ENCODE data around the gene TMEM120B. TPM values are rescaled to one million over a fixed set of nuclear protein-coding genes. Genes with fewer than 3 reads are reported as not detected.

Gene TMEM120B
- polyA plus RNA-seq, 1 donor from 2014 or later: 9.8 TPM

DNA sequence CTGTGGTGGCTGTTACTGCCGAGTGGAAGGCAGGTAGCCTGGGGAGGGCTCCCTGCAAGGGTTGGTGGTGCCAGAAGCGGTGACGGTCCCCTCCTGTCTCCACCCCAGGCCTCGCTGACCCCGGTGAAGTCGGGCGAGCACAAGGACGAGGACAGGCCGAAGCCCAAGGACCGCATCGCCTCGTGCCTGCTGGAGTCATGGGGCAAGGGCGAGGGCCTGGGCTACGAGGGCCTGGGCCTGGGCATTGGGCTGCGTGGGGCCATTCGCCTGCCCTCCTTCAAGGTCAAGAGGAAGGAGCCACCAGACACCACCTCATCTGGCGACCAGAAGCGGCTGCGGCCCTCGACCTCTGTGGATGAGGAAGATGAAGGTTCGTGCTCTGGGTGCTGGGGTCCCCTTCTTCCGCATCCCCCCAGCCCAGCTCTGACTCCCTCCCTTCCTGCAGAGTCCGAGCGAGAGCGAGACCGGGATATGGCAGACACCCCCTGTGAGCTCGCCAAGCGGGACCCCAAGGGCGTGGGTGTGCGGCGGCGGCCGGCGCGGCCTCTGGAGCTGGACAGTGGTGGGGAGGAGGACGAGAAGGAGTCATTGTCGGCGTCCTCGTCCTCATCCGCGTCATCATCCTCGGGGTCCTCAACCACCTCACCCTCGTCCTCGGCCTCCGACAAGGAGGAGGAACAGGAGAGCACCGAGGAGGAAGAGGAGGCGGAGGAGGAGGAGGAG lies 104.5 kb downstream of the TMEM120B start:
- no peaks in the 10 kb centered on the region for H3K27me3 ChIP-seq (ENCODE audit: insufficient read depth, low read depth, low read length)
- no peak overlapping the region for H3K4me3 ChIP-seq (ENCODE audit: low read length)
- no peak overlapping the region for H3K9ac ChIP-seq (ENCODE audit: low read length)
- no peaks in the 10 kb centered on the region for H3K9me3 ChIP-seq (ENCODE audit: low read length)
- H3K4me2 ChIP-seq (ENCODE audit: low read length): no peak overlapping the region
- no peaks in the 10 kb centered on the region for H3F3A ChIP-seq (ENCODE audit: insufficient read depth, low read length, poor library complexity, severe bottlenecking)
- peaks cover 24% of the 10 kb centered on the region for H3K79me2 ChIP-seq (replicated peaks; ENCODE audit: insufficient read depth, low read length)
- H3K9me2 ChIP-seq (ENCODE audit: insufficient read depth, low read length): no peaks in the 10 kb centered on the region
- no peak overlapping the region for H2AFZ ChIP-seq (ENCODE audit: low read depth, low read length)
- TF ChIP-seq MXI1 (conservative IDR thresholded peaks at IDR 0.05; ENCODE audit: poor library complexity, severe bottlenecking) (no peak), RAD21 (conservative IDR thresholded peaks at IDR 0.05) (no peak)
- H3K36me3 ChIP-seq (ENCODE audit: insufficient read depth, low read length): no peaks in the 10 kb centered on the region
- no peak overlapping the region for H3K27ac ChIP-seq (ENCODE audit: low read length)
- peaks cover 13% of the 10 kb centered on the region for H4K20me1 ChIP-seq (ENCODE audit: insufficient read depth)

DNA sequence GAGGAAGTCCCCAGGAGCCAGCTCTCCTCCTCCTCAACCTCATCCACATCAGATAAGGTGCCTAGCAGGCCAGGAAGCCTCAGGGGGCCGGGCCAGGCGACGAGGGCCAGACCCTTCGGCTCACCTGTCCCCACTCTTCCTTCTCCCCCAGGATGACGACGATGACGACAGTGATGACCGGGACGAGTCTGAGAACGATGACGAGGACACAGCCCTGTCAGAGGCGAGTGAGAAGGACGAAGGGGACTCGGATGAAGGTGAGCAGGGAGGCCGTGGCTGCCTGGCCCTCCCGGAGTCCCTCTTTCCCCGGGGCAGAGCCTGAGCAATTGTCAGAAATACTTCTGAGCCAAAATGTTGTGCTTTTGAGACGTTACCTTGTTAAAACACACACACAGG lies 105.1 kb downstream of the TMEM120B start:
- Histone ChIP-seq H2AFZ (ENCODE audit: low read depth, low read length) (no peak overlapping the region), H3K9ac (ENCODE audit: low read length) (no peak overlapping the region), H3K4me3 (ENCODE audit: low read length) (no peak overlapping the region), H3K9me2 (ENCODE audit: insufficient read depth, low read length) (no peaks in the 10 kb centered on the region), H4K20me1 (ENCODE audit: insufficient read depth) (peaks cover 7% of the 10 kb centered on the region), H3F3A (ENCODE audit: insufficient read depth, low read length, poor library complexity, severe bottlenecking) (no peaks in the 10 kb centered on the region), H3K9me3 (ENCODE audit: low read length) (no peaks in the 10 kb centered on the region), H3K79me2 (replicated peaks; ENCODE audit: insufficient read depth, low read length) (peaks cover 19% of the 10 kb centered on the region), H3K36me3 (ENCODE audit: insufficient read depth, low read length) (no peaks in the 10 kb centered on the region), H3K27me3 (ENCODE audit: insufficient read depth, low read depth, low read length) (no peaks in the 10 kb centered on the region), H3K27ac (ENCODE audit: low read length) (no peak overlapping the region), H3K4me2 (ENCODE audit: low read length) (no peak overlapping the region)
- TF ChIP-seq MXI1 (conservative IDR thresholded peaks at IDR 0.05; ENCODE audit: poor library complexity, severe bottlenecking) (no peak), EP300 (conservative IDR thresholded peaks at IDR 0.05; ENCODE audit: poor library complexity, severe bottlenecking) (no peak), SMC3 (conservative IDR thresholded peaks at IDR 0.05; ENCODE audit: poor library complexity) (no peak), POLR2AphosphoS5 (IDR thresholded peaks at IDR 0.05) (no peak), TAF1 (IDR thresholded peaks at IDR 0.05; ENCODE audit: low read depth) (no peak), EZH2 (IDR thresholded peaks at IDR 0.05; ENCODE audit: borderline replicate concordance, insufficient read depth, low read length, poor library complexity, severe bottlenecking) (no peak), RAD21 (conservative IDR thresholded peaks at IDR 0.05) (no peak)
- TF ChIP-seq, protein P1, sequence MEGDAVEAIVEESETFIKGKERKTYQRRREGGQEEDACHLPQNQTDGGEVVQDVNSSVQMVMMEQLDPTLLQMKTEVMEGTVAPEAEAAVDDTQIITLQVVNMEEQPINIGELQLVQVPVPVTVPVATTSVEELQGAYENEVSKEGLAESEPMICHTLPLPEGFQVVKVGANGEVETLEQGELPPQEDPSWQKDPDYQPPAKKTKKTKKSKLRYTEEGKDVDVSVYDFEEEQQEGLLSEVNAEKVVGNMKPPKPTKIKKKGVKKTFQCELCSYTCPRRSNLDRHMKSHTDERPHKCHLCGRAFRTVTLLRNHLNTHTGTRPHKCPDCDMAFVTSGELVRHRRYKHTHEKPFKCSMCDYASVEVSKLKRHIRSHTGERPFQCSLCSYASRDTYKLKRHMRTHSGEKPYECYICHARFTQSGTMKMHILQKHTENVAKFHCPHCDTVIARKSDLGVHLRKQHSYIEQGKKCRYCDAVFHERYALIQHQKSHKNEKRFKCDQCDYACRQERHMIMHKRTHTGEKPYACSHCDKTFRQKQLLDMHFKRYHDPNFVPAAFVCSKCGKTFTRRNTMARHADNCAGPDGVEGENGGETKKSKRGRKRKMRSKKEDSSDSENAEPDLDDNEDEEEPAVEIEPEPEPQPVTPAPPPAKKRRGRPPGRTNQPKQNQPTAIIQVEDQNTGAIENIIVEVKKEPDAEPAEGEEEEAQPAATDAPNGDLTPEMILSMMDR (IDR thresholded peaks at IDR 0.05; ENCODE audit: poor library complexity, severe bottlenecking): no peak
- TF ChIP-seq, protein P2, sequence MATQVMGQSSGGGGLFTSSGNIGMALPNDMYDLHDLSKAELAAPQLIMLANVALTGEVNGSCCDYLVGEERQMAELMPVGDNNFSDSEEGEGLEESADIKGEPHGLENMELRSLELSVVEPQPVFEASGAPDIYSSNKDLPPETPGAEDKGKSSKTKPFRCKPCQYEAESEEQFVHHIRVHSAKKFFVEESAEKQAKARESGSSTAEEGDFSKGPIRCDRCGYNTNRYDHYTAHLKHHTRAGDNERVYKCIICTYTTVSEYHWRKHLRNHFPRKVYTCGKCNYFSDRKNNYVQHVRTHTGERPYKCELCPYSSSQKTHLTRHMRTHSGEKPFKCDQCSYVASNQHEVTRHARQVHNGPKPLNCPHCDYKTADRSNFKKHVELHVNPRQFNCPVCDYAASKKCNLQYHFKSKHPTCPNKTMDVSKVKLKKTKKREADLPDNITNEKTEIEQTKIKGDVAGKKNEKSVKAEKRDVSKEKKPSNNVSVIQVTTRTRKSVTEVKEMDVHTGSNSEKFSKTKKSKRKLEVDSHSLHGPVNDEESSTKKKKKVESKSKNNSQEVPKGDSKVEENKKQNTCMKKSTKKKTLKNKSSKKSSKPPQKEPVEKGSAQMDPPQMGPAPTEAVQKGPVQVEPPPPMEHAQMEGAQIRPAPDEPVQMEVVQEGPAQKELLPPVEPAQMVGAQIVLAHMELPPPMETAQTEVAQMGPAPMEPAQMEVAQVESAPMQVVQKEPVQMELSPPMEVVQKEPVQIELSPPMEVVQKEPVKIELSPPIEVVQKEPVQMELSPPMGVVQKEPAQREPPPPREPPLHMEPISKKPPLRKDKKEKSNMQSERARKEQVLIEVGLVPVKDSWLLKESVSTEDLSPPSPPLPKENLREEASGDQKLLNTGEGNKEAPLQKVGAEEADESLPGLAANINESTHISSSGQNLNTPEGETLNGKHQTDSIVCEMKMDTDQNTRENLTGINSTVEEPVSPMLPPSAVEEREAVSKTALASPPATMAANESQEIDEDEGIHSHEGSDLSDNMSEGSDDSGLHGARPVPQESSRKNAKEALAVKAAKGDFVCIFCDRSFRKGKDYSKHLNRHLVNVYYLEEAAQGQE (IDR thresholded peaks at IDR 0.05; ENCODE audit: borderline replicate concordance): no peak
